GM21515 (cell line): Measurements from ENCODE around the gene ZDHHC14.
"Not testable (repeated sequence)": the region's sequence is repeated elsewhere in the genome, so short reads cannot be mapped to it uniquely, and the experiment has no call there.

Experiments
- ATAC-seq: cut with Tn5 transposase; IDR thresholded peaks from one replicate; pipeline ENCODE4 v1.9.1; 2021; ENCODE audit not compliant: unreplicated experiment

The ZDHHC14 gene

DNA sequence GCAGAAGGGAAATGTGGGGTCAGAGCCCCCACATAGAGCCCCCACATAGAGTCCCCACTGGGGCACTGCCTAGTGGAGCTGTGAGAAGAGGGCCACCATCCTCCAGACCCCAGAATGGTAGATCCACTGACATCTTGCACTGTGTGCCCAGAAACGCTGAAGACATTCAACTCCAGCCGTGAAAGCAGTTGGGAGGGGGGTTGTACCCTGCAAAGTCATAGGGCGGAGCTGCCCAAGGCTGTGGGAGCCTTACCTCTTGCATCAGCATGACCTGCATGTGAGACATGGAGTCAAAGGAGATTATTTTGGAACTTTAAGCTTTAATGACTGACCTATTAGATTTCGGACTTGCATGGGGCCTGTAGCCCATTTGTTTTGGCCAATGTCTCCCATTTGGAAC is 209.7 kb downstream of the ZDHHC14 start:
- not testable (repeated sequence) for ATAC-seq

DNA sequence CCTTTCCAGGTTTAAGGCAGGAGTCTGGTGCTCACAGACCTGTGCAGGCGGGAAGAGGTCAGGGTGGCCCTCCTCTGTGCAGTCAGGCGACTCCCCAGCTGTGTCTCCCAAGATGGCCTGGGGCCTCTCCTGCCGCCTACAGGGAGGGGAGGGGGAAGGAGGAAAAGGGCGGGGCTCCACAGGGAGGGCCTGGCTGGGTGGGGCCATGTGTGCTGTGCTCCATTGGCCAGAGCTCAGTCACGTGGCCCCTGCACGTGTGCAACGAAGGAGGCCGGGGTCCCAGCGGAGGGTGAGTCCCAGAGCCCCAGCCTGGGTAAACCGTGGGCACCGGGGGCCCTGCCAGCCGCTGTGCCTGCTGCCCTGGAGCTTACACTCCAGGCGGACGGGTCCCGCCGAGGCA is 211.6 kb downstream of the ZDHHC14 start:
- no peak for ATAC-seq

DNA sequence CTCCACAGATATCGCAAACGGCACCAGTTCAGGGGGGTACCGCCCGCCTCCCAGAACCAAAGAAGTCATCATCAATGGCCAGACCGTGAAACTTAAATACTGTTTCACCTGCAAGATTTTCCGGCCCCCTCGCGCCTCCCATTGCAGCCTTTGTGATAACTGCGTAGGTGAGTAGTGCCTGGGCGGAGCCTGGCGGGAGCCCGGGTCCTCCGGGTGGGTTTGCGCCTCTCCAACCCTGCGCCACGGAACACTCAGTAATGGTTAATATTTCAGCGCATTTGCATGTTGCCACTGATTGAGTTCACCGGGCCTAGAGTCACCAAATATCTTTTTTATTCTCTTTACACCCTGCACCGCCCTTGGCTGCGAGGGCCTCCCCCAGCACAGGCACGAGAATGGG is 212.0 kb downstream of the ZDHHC14 start:
- ATAC-seq = no peak

DNA sequence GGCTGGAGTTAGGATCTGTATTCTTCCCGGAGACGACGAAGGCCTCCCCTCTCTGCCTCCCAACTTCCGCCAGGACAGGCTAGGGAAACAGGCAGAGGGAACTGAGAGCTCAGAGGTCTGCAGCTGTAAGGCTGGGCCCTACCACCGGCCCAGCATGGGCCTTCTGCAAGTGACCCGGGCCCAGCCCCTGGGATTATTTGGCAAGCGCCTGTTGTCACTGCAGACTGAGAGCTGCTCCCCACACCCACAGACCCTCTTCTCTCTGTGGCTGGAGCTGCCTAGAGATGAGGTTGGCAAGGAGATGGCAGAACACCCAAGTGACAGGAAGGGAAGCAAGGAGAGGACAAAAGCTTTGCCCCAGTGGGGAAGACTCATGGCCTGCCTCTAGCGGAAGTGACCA is 212.6 kb downstream of the ZDHHC14 start:
- ATAC-seq = no peak

DNA sequence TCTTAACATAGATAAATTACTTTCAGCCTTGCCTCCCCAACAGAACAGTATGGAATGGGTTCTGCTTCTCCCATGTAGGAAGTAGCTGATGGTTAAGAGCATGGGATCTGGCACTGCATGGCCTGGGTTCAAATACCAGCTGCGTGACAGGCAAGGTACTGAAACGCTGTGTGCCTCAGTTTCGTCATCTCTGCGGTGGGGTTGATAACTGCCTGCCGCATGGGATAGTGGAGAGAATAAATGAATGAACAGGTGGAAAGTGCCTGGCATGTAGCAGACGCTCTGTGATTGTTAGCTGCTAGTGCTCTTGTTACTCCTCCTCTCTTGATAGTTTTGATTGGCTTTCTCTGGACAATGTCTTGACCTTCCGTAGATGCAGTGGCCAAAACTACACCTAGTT is 213.3 kb downstream of the ZDHHC14 start:
- ATAC-seq = no peak

DNA sequence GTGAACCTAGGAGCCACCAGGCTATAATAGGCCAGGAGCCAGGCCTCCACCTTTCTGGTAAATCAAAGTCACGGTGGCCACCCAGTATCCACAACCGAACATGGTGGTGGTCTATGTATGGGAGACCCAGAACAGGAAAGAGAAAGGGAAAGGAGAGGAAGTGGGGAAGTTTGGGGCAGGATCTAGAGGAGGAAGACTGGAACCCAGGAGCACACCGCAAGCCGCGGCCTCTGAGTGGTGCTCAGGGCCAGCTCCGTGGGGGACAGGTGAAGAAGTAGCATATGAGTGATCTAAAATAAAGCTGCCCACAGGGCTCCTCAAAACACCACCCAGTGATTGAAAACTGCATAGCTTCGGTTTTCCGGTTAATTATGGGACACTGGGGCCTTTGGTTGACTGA is 214.8 kb downstream of the ZDHHC14 start:
- ATAC-seq = no peak

DNA sequence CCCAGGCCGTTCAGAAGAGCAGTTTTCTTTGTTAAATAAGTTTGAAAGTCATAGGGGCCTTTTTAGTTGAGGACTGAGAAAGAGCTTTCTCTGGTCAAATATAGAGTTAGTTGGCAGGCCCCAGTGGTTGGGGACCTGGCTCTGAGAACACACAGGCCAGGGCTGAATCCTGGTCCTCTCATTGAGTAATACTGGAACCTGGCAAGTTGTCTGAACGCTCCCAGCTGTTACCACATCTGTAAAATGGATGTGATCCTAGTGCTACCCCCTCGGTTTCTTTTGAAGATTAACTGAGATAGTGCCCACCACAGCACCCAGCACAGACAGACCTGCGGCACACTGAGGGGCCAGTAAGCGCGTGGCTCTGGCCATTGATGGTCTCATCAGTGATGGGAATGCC is 215.5 kb downstream of the ZDHHC14 start:
- no peak for ATAC-seq

DNA sequence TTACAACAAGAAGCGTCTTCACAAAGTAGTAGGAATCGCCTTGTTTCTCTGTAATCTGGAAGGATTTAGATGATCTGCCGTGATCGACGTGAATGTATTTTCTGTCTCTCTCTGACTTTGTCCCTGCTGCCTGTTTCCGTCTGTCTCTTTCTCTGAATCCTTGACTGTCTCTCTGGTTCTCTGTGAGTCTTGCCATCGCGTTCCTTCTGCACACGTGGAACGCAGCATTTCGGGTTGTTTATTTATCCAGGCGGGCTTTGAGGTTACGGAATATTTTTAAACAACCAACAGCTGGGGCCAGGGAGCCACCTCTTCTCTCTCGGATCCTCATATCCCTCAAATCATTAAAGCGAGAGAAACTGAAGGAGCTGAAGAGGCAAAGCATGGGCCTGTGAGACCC is 215.9 kb downstream of the ZDHHC14 start:
- no peak for ATAC-seq

DNA sequence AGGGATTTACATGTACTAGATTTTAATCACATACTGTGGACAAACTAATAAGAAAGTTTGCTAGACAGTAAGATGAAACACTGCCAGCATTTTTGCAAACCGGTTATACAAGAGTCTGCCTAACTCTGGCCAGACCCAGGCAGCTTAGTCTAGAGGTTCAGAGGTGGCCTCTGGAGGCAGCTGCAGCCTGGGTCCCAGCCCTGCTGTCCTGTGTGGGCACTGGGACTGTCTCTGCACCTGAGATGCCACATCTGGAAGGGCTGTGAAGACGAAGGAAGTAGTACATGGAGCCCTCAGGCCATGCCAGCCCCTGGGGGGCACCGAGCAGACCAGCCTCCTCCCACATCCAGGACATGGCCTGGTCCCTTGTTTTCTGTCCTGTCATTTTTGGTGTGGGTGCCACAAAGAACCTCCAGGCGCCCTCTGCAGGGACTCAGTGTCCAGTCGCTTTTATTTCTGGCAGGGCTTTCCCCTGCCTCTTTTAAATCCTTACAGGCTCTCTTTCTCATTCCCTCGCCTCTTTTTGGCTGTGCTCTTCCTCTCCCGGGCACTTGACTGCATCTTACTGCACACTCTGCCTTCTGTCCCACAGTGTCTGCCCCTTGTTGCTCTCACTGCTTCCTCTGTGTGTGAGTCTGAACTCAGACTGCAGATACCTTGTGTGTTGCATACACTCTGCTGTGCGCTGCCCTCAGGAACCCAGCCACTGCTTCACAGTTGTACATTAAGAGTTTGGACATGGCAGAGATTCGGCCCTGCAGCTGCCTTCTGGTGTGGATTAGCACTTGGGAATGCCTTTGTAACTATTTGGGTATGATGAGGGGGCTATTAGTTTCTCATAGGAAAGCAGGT is 216.7 kb downstream of the ZDHHC14 start:
- ATAC-seq = no peak

DNA sequence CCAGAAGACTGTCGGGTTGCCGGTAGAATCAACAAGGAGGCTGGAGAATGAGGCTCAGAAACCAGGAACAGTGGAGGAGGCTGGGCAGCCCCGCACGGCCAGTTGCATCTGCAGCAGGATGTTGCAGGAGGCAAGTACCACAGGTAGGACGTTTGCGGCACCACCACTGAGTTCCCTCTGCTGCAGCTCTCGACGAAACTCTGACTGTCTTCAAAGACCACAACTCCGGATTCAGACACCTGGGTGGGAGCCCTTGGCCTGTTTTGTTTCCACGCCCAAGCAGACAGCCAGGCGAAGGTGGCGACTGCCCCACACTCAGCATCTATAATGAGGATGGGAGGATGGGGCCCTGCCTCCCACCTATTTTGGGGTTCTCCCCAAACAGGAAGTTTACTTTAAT is 218.2 kb downstream of the ZDHHC14 start:
- ATAC-seq = peak; percentile 63

DNA sequence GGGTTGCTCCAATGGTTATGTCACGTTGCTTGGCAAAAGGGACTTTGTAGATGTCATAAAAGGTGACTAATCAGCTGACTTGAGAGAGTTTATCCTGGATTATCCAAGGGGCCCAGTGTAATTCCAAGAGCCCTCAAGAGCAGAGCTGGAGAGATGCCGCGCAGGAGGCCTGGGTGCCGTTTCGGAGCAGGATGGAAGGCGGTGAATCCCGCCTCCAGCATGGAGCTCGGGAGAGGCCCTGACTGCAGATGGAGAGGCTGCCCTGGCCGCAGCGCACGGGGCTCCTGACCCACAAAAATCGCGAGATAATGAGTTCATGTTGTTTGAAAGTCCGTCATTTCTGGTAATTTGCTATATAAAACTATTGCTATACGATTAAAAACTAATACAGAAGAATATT is 219.8 kb downstream of the ZDHHC14 start:
- ATAC-seq = no peak

DNA sequence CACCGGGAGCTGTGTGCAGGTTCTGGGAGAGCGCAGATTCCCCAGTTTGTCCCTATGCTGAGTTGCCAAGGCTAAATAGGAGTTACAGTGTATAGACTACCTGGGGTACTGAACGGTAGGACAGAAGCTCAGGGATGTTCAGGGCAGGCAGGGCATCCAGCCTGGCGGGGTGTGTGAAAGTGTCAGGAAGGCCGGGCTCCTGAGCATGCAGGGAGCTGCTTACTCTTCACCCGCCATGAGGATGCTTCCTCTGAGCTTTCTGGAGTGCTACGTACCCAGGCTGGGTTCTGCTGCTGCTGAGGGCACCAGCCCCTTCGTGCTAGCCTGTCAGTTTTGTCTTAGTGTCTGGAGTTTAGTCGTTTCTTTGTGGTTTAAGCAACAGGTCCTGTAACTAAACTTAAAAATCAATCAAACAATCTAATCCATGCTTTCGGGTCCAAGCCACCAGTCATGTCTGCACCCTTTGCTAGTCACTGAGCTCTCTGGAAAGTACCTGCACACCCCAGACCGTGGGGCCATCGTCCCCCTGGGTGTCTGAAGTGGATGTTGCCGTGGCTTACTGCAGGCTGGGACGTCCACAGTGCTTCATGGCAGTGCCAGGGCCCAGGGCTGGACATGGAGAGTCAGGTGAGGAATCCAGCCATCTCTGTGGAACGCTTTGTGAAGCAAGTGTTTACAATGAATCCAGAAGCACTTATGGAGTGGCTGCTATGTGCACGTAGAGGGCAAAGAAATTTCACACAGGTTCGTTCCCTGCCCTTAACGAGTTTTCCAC is 221.7 kb downstream of the ZDHHC14 start:
- ATAC-seq = no peak

DNA sequence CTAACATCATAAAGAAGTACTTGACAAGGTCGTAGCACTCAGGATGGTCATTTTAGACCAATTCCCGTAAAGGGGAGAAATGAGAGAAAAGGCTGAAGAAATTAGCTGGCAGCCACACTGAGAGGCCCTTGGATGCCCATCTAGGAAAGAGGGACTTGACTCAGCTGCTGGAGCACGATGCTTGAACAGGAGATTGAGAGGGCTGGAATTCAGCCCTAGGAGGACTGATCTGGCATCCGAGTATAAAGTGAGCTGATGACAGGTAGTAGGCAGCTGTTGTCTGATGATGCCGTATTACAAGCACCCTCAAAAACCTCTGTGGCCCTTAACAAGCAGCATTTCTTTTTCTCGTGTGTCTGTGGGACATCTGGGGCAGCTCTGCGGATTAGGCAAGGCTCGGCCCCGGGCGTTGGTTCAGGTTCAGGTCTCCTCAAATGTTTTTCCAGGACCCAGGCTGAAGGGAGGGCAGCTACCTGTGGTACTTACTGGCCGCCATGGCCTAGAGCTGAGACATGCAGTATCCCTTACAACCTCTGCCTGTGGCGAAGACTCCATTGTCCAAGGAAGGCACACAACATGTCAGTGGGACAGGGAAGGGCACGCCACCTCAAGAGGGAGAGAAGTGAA is 222.4 kb downstream of the ZDHHC14 start:
- ATAC-seq = no peak

DNA sequence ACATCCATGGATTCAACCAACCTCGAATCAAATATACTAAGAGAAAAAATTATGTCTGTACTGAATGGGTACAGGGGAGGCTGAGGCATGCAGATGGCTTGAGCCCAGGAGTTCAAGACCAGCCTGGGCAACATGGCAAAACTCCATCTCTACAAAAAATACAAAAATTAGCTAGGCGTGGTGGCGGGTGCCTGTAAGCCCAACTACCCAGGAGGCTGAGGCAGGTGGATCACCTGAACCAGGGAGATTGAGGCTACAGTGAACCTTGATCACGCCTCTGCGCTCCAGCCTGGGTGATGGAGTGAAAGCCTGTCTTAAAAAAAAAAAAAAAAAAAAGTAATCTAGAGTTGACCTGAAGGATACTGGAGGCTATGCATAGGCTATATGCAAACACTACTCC is 223.0 kb downstream of the ZDHHC14 start:
- ATAC-seq = no peak

DNA sequence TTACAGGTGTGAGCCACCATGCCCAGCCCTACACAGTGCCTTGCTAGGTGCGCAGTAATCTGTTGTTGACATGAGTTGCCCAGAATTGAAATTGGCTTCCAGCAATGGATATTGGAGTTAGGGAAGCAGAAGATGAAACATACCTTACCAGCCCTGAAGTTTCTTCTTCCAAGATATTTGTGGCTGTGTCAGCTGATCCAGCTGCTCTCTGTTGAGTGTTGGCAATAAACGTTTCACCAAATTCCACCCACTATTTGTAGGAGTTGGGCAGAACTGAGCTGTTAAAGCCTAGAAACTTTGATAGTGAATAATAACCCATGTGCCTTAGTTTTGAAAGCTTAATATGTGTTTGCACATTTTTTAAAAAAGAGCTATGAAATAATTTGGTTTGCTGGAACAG is 223.8 kb downstream of the ZDHHC14 start:
- ATAC-seq = no peak

DNA sequence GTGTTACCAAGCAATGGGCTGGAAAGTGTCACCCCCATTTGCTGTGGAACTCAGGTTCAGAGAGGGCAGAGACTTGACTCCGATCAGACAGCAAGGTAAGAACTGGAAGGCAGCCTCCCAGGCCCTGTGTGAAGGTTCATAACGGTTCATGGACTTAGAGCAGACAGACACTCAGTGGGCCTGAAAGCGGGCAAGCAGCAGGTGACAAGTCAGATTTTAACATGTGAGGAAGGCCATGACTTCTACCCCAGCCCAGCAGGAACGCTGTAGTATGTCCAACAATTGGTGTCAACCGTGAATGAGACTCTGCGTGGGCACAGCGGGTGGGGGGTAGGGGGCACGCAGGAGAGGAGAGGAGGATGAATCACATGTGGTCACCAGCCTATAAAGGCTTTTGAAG is 224.5 kb downstream of the ZDHHC14 start:
- ATAC-seq = no peak

DNA sequence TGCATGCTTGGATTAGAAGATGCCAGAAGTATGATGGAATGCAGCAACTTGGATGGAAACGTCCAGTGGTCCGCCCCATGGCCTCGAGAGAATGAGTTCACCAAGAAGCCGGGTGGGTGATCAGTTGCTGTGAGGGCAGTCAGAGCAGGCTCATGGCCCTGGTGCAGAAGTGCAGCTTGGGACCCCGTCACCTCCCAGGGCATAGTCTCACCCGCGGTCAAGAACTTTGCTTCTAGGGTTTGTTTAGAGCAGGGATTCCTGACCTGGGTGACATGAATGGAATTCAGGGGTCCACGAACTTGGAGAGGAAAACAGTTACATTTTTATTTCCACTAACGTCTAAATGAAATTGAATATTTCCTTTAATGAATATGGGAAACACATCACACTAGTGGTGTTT is 225.5 kb downstream of the ZDHHC14 start:
- no peak for ATAC-seq

DNA sequence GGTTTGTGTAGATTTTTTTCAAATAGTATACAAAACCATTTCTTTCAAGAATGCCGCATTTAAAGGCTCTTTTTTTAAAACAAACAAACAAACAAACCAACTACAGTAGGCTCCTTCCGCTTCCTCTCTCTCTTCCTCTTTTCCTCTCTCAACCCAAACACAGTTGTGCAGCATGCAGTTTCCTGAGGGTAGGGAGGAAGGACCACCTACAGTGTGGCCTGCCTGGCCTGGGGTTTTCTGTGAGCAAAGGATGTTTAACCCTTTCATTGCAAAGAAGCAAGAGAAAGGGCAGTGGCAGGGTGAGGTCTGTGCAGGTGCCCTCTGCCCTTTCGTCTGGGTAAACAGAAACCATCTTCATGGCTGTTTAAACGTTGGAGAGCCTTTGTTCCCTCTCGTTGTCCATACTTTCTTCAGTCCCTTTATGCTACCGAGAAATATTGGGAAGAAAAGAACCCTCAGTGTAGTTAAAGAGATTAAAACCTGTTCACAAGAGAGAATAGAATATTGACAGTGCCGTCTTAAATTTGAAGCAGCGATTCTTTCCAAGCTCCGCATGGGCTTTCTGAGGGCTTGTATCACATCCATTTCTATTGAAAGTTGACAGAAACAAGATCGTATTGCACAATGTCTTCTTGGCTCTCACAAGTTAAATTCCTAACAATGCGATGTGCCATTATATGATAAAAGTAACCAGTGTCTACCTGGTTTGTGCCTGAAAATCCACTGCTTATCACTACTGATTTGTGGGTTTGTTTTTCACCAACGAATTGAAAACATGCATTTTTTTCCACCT is 226.5 kb downstream of the ZDHHC14 start:
- peak; percentile 88 for ATAC-seq

DNA sequence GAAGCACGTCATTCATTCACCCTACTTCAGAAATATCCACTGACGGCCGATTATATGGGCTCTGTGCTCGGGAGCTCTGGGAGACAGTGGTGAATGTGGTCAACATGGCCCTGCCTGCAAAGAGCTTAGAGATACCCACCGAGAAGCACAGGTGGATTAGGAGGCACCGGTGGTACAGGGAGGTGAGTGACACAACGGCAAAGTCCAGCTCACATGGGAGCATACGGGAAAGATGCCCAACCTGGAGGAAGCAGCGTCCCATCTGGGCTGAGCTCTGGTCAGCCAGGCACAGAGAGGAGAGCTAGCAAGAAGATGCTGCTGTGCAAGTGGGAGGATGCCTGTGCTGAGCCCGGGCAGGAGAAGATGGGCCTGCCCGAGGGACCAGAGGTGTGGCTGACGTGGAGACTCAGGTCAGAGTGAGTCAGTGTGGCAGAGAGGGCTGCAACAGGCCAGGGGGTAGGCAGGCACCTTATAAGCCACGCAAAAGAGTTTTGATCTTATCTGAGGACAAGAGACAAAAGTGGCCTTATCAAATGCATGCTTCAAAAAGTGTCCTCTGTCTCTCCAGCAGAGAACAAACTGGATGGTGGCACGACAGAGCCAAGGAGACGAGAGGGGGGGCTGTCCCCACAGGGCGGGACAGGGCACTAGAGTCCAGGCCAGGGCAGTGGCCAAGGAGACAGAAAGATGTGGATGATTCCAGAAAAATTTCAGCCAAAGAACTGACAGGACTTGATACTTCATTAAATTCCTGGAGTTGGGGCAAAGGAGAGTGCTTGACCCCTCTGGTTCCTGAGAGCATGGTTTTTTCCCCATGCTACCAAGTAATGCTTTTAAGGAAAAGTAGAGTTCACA is 227.5 kb downstream of the ZDHHC14 start:
- ATAC-seq = no peak

DNA sequence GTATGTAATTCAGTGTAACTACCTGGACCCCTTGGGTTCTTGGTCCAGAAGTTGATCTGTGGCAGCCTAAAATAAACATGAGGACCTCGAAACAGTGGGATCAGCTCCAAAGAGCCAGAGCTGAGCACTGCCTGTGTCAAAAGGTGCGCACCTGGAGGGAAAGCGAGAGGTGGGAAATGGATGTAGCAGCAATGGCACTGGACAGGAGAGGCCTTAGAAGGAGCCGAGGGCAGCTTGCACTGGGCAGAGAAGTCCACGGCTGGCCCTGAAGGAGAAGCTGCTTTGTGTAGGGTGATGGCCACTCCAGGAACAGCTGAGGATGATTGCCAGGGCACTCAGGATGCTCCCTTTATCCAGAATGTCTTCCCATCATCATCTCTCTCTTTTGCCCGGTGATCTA is 228.1 kb downstream of the ZDHHC14 start:
- no peak for ATAC-seq
